Cardiac muscle cell (in vitro differentiated cells and primary cell): ENCODE results near the gene MAD1L1. TPM values are rescaled to one million over a fixed set of nuclear protein-coding genes. Genes with fewer than 3 reads are reported as not detected.

Source experiments
- DNase-seq, 2 donors: peaks; one replicate each; pipeline versions ENCODE4 v3.0.0 to v3.0.0-alpha.2; 2010 to 2017; ENCODE audit warnings: low read depth in 1 of 2, low spot score in 1 of 2
- H3K27ac ChIP-seq: fragments of 200-600 bp; sonication (generic); 2 replicates; pipeline ENCODE4 v1.5.1; 2016
- H3K27me3 ChIP-seq: fragments of 200-600 bp; sonication (generic); 2 replicates; pipeline ENCODE4 v1.6.0; 2016; ENCODE audit warnings: control low read depth
- H3K36me3 ChIP-seq: fragments of 200-600 bp; sonication (generic); 2 replicates; pipeline ENCODE4 v1.5.1; 2016; ENCODE audit warnings: control low read depth
- H3K4me1 ChIP-seq: fragments of 200-600 bp; sonication (generic); 2 replicates; pipeline ENCODE4 v1.8.1; 2017; ENCODE audit warnings: low read depth, mild to moderate bottlenecking, mixed run types
- H3K4me3 ChIP-seq: fragments of 200-600 bp; sonication (generic); 2 replicates; pipeline ENCODE4 v1.5.1; 2016; ENCODE audit warnings: mild to moderate bottlenecking
- H3K9me3 ChIP-seq: fragments of 200-600 bp; sonication (generic); 2 replicates; pipeline ENCODE4 v1.5.1; 2017; ENCODE audit warnings: low read depth, mild to moderate bottlenecking, control low read depth
- CTCF ChIP-seq: IDR thresholded peaks from 2 replicates; pipeline ENCODE4 v1.5.1; 2012; ENCODE audit warnings: low read depth, mild to moderate bottlenecking, low read length
- polyA plus RNA-seq: library from polyadenylated mRNA; unstranded; fragments of >200 nt; fragmentation: Nextera tagmentation; extraction: Ambion mirVana; gene quantifications from 2 replicates; pipeline ENCODE4 v1.2.1, GENCODE V29; 2016
- total RNA-seq: library from RNA; depleted of rRNA; stranded (reverse); fragments of >200 nt; gene quantifications from 2 replicates; pipeline ENCODE4 v1.2.3, GENCODE V29; 2016

MAD1L1 gene
- total and polyA plus RNA-seq, 2 experiments from 2014 or later: 38.3 to 56.2 TPM

- Histone ChIP-seq H3K36me3 (no peaks in the 10 kb centered on the region), H3K27me3 (no peaks in the 10 kb centered on the region), H3K4me1 (peaks cover 19% of the 10 kb centered on the region), H3K27ac (no peak overlapping the region), H3K9me3 (no peaks in the 10 kb centered on the region), H3K4me3 (no peak overlapping the region)
- no peak for TF ChIP-seq CTCF
- DNase-seq: no peak
These were observed 323.3 kb downstream of the MAD1L1 start for GRCh38 chr7:1909476-1909875.

- Histone ChIP-seq H3K9me3 (no peaks in the 10 kb centered on the region), H3K27me3 (no peaks in the 10 kb centered on the region), H3K4me3 (no peak overlapping the region), H3K4me1 (peaks cover 19% of the 10 kb centered on the region), H3K27ac (no peak overlapping the region), H3K36me3 (no peaks in the 10 kb centered on the region)
- DNase-seq: no peak
- TF ChIP-seq CTCF: no peak
These were observed 323.8 kb downstream of the MAD1L1 start for GRCh38 chr7:1908823-1909420.

GRCh38 chr7:1907751-1908365 is 324.9 kb downstream of the MAD1L1 start:
- DNase-seq: no peak
- Histone ChIP-seq H3K36me3 (no peaks in the 10 kb centered on the region), H3K9me3 (no peaks in the 10 kb centered on the region), H3K4me3 (no peak overlapping the region), H3K27me3 (no peaks in the 10 kb centered on the region), H3K4me1 (peaks cover 12% of the 10 kb centered on the region), H3K27ac (no peak overlapping the region)
- TF ChIP-seq CTCF: no peak

- H3K4me1 ChIP-seq: peaks cover 10% of the 10 kb centered on the region
- no peak for DNase-seq
- no peak for TF ChIP-seq CTCF
- no peaks in the 10 kb centered on the region for H3K9me3 ChIP-seq
- H3K27ac ChIP-seq: no peak overlapping the region
- H3K4me3 ChIP-seq: no peak overlapping the region
- H3K36me3 ChIP-seq: no peaks in the 10 kb centered on the region
- no peaks in the 10 kb centered on the region for H3K27me3 ChIP-seq
These were observed 325.6 kb downstream of the MAD1L1 start for GRCh38 chr7:1906988-1907745.

GRCh38 chr7:1906087-1906830 is 326.5 kb downstream of the MAD1L1 start:
- Histone ChIP-seq H3K4me1 (peaks cover 15% of the 10 kb centered on the region), H3K27me3 (no peaks in the 10 kb centered on the region), H3K27ac (no peak overlapping the region), H3K36me3 (no peaks in the 10 kb centered on the region), H3K9me3 (no peaks in the 10 kb centered on the region), H3K4me3 (no peak overlapping the region)
- no peak for DNase-seq
- no peak for TF ChIP-seq CTCF
